ENCODE measurements around the gene SDHD.
"Not testable (repeated sequence)": the region's sequence is repeated elsewhere in the genome, so short reads cannot be mapped to it uniquely, and the experiment has no call there.

GRCh38 chr11:112046647-112047046, 40.0 kb upstream of the SDHD start:
- not testable (repeated sequence) for TF ChIP-seq YY1 (IDR thresholded peaks at IDR 0.05; ENCODE audit: low read depth); RXRA (IDR thresholded peaks at IDR 0.05; ENCODE audit: borderline replicate concordance, low read depth)
